H9 (cell line): ENCODE results near the gene PARP6. TPM values are rescaled to one million over a fixed set of nuclear protein-coding genes. Genes with fewer than 3 reads are reported as not detected.
A peak's percentile ranks its signal among the peaks of the same experiment; 100 is the strongest.

Experiments used
- DNase-seq: peaks from one replicate; pipeline ENCODE4 v3.0.0-alpha.2; 2017
- H2AFZ ChIP-seq: one replicate; pipeline ENCODE4 v1.6.1; 2013; ENCODE audit warnings: mild to moderate bottlenecking, low read length, control low read depth, moderate library complexity
- H2AK5ac ChIP-seq: 2 replicates; pipeline ENCODE4 v1.6.1; 2013; ENCODE audit warnings: low read length, control low read depth, mixed read lengths; ENCODE audit not compliant: insufficient read length
- H2BK120ac ChIP-seq: one replicate; pipeline ENCODE4 v1.6.1; 2013; ENCODE audit warnings: low read depth, mild to moderate bottlenecking, low read length, control low read depth, inconsistent platforms; ENCODE audit not compliant: poor library complexity, severe bottlenecking
- H2BK12ac ChIP-seq: 2 replicates; pipeline ENCODE4 v1.6.1; 2013; ENCODE audit warnings: low read length, control low read depth, mixed read lengths, low read depth; ENCODE audit not compliant: insufficient read length
- H2BK15ac ChIP-seq: 2 replicates; pipeline ENCODE4 v1.6.1; 2013; ENCODE audit warnings: low read depth, low read length, control low read depth
- H2BK20ac ChIP-seq: one replicate; pipeline ENCODE4 v1.6.1; 2013; ENCODE audit warnings: low read depth, mild to moderate bottlenecking, low read length, control low read depth, inconsistent platforms; ENCODE audit not compliant: poor library complexity, severe bottlenecking
- H2BK5ac ChIP-seq: 2 replicates; pipeline ENCODE4 v1.6.1; 2013; ENCODE audit warnings: low read length, control low read depth, mixed read lengths; ENCODE audit not compliant: insufficient read length
- H3K14ac ChIP-seq: 2 replicates; pipeline ENCODE4 v1.6.1; 2013; ENCODE audit warnings: low read length, control low read depth; ENCODE audit not compliant: insufficient read depth
- H3K18ac ChIP-seq: 2 replicates; pipeline ENCODE4 v1.6.1; 2013; ENCODE audit warnings: low read depth, mild to moderate bottlenecking, mixed read lengths, low read length, control low read depth; ENCODE audit not compliant: insufficient read length
- H3K23ac ChIP-seq: 2 replicates; pipeline ENCODE4 v1.6.1; 2013; ENCODE audit warnings: low read length, control low read depth, mixed read lengths, low read depth; ENCODE audit not compliant: insufficient read length
- H3K23me2 ChIP-seq: 2 replicates; pipeline ENCODE4 v1.6.1; 2013; ENCODE audit warnings: low read depth, mild to moderate bottlenecking, mixed read lengths, low read length, control low read depth; ENCODE audit not compliant: insufficient read length, poor library complexity, severe bottlenecking
- H3K27ac ChIP-seq: 2 replicates; pipeline ENCODE4 v1.5.1; 2013; ENCODE audit warnings: low read length, control low read depth, mixed read lengths, low read depth; ENCODE audit not compliant: insufficient read length
- H3K27me3 ChIP-seq: 2 replicates; pipeline ENCODE4 v1.6.1; 2013; ENCODE audit warnings: low read length, control low read depth, inconsistent platforms; ENCODE audit not compliant: insufficient read depth
- H3K4ac ChIP-seq: 2 replicates; pipeline ENCODE4 v1.6.1; 2013; ENCODE audit warnings: low read depth, mild to moderate bottlenecking, control low read depth, inconsistent platforms, low read length, moderate library complexity
- H3K4me1 ChIP-seq: 2 replicates; pipeline ENCODE4 v1.6.1; 2013; ENCODE audit warnings: low read length, control low read depth, inconsistent platforms; ENCODE audit not compliant: insufficient read depth
- H3K4me2 ChIP-seq: 2 replicates; pipeline ENCODE4 v1.6.1; 2013; ENCODE audit warnings: low read length, control low read depth, mixed read lengths; ENCODE audit not compliant: insufficient read length, insufficient read depth
- H3K56ac ChIP-seq: 2 replicates; pipeline ENCODE4 v1.6.1; 2013; ENCODE audit warnings: low read depth, mild to moderate bottlenecking, mixed read lengths, low read length, control low read depth; ENCODE audit not compliant: insufficient read length
- H3K79me1 ChIP-seq: 2 replicates; pipeline ENCODE4 v1.6.1; 2013; ENCODE audit warnings: low read depth, mild to moderate bottlenecking, moderate library complexity, low read length, control low read depth, inconsistent platforms; ENCODE audit not compliant: insufficient read depth, poor library complexity, severe bottlenecking
- H3K79me2 ChIP-seq: 2 replicates; pipeline ENCODE4 v1.6.1; 2013; ENCODE audit warnings: low read length, control low read depth, inconsistent platforms; ENCODE audit not compliant: insufficient read depth
- H3K9ac ChIP-seq: 2 replicates; pipeline ENCODE4 v1.6.1; 2013; ENCODE audit warnings: low read length, control low read depth, mixed read lengths; ENCODE audit not compliant: insufficient read length; ENCODE audit errors: extremely low read depth
- H3K9me3 ChIP-seq: one replicate; pipeline ENCODE4 v1.6.1; 2013; ENCODE audit warnings: low read depth, low read length, inconsistent platforms; ENCODE audit not compliant: control insufficient read depth
- H3T11ph ChIP-seq: one replicate; pipeline ENCODE4 v1.6.1; 2013; ENCODE audit warnings: mild to moderate bottlenecking, low read length, control low read depth, inconsistent platforms
- H4K20me1 ChIP-seq: one replicate; pipeline ENCODE4 v1.6.1; 2013; ENCODE audit not compliant: control insufficient read depth, insufficient read length, insufficient read depth
- H4K5ac ChIP-seq: 2 replicates; pipeline ENCODE4 v1.6.1; 2013; ENCODE audit warnings: low read depth, mild to moderate bottlenecking, mixed read lengths, low read length, control low read depth; ENCODE audit not compliant: insufficient read length
- H4K8ac ChIP-seq: replicated peaks from 2 replicates; pipeline ENCODE4 v1.6.1; 2013; ENCODE audit warnings: low read length, control low read depth, mixed read lengths, low read depth; ENCODE audit not compliant: insufficient read length
- H4K91ac ChIP-seq: 2 replicates; pipeline ENCODE4 v1.6.1; 2013; ENCODE audit warnings: low read depth, mild to moderate bottlenecking, moderate library complexity, mixed read lengths, low read length, control low read depth; ENCODE audit not compliant: insufficient read length
- H3K27ac Mint-ChIP-seq, 3 experiments: 2 replicates in 2 of 3; 3 replicates in 1 of 3; pipeline ENCODE4 v1.8.0; 2020 to 2021; ENCODE audit warnings: mixed read lengths in 3 of 3, mild to moderate bottlenecking in 1 of 3, moderate library complexity in 1 of 3
- H3K27me3 Mint-ChIP-seq: 2 replicates; pipeline ENCODE4 v1.8.0; 2021; ENCODE audit warnings: low read depth, mild to moderate bottlenecking, moderate library complexity, mixed read lengths
- H3K36me3 Mint-ChIP-seq, 3 experiments: 2 replicates in 2 of 3; 3 replicates in 1 of 3; pipeline ENCODE4 v1.8.0; 2020 to 2021; ENCODE audit warnings: low read depth in 3 of 3, mixed read lengths in 3 of 3; ENCODE audit not compliant: insufficient read depth in 1 of 3
- H3K4me1 Mint-ChIP-seq, 2 experiments: 2 replicates each; pipeline ENCODE4 v1.8.0; 2020; ENCODE audit warnings: mixed read lengths in 2 of 2
- H3K4me3 Mint-ChIP-seq, 2 experiments: 2 replicates in 1 of 2; 3 replicates in 1 of 2; pipeline ENCODE4 v1.8.0; 2020 to 2021; ENCODE audit warnings: mild to moderate bottlenecking in 2 of 2, mixed read lengths in 2 of 2, moderate library complexity in 1 of 2
- H3K9me3 Mint-ChIP-seq, 2 experiments: 2 replicates in 1 of 2; 3 replicates in 1 of 2; pipeline ENCODE4 v1.8.0; 2020; ENCODE audit warnings: mild to moderate bottlenecking in 2 of 2, mixed read lengths in 2 of 2, moderate library complexity in 1 of 2
- WGBS: extraction: QIAGEN DNeasy Blood & Tissue Kit; methylation state at CpG from one replicate; pipeline ENCODE4 v1.1.7; 2013; ENCODE audit warnings: missing lambda C conversion rate, low lambda C conversion rate, mixed read lengths; ENCODE audit not compliant: insufficient read length; ENCODE audit errors: extremely low coverage; 5-methylcytosine and 5-hydroxymethylcytosine counted together
- long read RNA-seq: library from polyadenylated mRNA; unstranded; transcript quantifications from one replicate; pipeline ENCODE4 v2.0.0, GENCODE V29; 2020
- total RNA-seq: library from RNA; stranded (reverse); gene quantifications from 2 replicates; pipeline ENCODE4 v1.2.1, GENCODE V29; 2021
- TF ChIP-seq, protein P1 (sequence below): fragments of 200-600 bp; sonication (generic); conservative IDR thresholded peaks from 3 replicates; pipeline ENCODE4 v1.8.0; 2021; ENCODE audit warnings: antibody characterized with exemption, mild to moderate bottlenecking

Gene PARP6, protein sequence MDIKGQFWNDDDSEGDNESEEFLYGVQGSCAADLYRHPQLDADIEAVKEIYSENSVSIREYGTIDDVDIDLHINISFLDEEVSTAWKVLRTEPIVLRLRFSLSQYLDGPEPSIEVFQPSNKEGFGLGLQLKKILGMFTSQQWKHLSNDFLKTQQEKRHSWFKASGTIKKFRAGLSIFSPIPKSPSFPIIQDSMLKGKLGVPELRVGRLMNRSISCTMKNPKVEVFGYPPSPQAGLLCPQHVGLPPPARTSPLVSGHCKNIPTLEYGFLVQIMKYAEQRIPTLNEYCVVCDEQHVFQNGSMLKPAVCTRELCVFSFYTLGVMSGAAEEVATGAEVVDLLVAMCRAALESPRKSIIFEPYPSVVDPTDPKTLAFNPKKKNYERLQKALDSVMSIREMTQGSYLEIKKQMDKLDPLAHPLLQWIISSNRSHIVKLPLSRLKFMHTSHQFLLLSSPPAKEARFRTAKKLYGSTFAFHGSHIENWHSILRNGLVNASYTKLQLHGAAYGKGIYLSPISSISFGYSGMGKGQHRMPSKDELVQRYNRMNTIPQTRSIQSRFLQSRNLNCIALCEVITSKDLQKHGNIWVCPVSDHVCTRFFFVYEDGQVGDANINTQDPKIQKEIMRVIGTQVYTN
- total RNA-seq = 54.4 and 54.5 TPM in 2 replicates
- long read RNA-seq, partial matches to known transcripts = 2 of 16 reads
- long read RNA-seq, other reads (novel, unspliced or antisense) = 13 of 16 reads

DNA sequence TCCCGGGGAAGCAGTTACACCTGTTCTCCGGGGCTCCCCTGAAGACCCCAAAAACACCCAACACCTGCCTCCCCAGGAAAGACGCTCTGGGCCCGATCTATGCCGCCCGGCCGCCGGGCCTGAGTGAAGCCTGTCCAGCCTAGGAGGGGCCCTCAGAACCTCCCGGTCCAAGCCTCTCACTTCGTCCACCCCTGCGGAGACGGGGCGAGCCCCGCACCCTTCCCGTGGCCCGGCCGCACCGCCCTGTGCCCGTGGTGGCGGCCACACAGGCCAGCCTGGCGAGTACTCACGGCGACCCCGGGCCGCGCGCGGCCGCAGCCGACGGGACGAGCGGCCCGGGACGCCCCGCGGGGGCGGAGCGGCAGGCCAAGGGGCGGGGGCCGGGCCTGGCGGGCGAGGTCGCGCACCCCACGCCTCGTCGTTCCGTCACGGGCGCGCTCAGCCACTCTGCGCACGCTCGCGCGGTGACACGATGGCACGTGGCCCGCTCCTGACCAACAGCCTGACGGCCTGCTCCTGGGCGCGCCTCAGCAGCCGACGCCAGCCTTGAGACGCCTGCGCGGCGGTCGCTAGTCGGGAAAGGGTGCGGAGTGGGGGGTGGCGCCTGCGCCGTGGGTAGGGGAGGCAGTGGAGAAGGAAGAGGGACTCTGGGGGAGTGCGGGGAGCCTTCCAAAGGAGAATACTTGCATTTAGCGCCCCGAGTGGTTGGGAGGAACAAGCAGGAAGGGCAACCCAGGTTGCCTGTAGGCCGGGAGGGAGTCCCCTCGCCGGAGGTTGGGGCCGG lies at the start of gene PARP6:
Gene PARP6, minus strand, starts transcription at position 342 of the 784 bp plus-strand sequence. CDS start 5,077 bp downstream, outside the sequence.
- Histone ChIP-seq H3K4me2 (peak within 1 kb of the TSS; percentile 91), H3K9me3 (no peaks in the 10 kb centered on the region), H3K56ac (no peak within 1 kb of the TSS), H4K5ac (no peak within 1 kb of the TSS), H3K23ac (no peak within 1 kb of the TSS), H3K18ac (peak within 1 kb of the TSS; percentile 14), H3K79me1 (no peaks in the 10 kb centered on the region), H3K27me3 (no peaks in the 10 kb centered on the region), H4K20me1 (no peaks in the 10 kb centered on the region), H3K23me2 (peaks cover 7% of the 10 kb centered on the region), H3K79me2 (no peaks in the 10 kb centered on the region), H3K9ac (peak within 1 kb of the TSS; percentile 58), H4K8ac (no peak within 1 kb of the TSS), H4K91ac (no peak within 1 kb of the TSS), H2BK12ac (no peak within 1 kb of the TSS), H3T11ph (no peak within 1 kb of the TSS), H3K27ac (no peak within 1 kb of the TSS), H2AFZ (peak within 1 kb of the TSS; percentile 42), H2BK20ac (no peak within 1 kb of the TSS), H2AK5ac (no peak within 1 kb of the TSS), H3K4ac (no peak within 1 kb of the TSS), H2BK15ac (no peak within 1 kb of the TSS), H3K4me1 (no peaks in the 10 kb centered on the region), H2BK120ac (no peak within 1 kb of the TSS), H2BK5ac (no peak within 1 kb of the TSS), H3K14ac (peak within 1 kb of the TSS; percentile 84)
- peak; percentile 98 for DNase-seq
- peaks cover 21% of the 10 kb centered on the region for H3K27me3 Mint-ChIP-seq
- no CpG with 5 or more reads among the region's 82 CpGs for WGBS
- peaks cover 5 to 18% (median 12%) of the 10 kb centered on the region in 3 experiments; a peak in 5 of 7 replicates for H3K36me3 Mint-ChIP-seq
- H3K9me3 Mint-ChIP-seq = no peaks in the 10 kb centered on the region
- peaks cover 10 to 14% of the 10 kb centered on the region in 2 experiments for H3K4me1 Mint-ChIP-seq
- H3K4me3 Mint-ChIP-seq = peak within 1 kb of the TSS; percentile 86 to 88
- H3K27ac Mint-ChIP-seq = peak within 1 kb of the TSS in 2 of 3 experiments; percentile 58 to 81; a peak in 3 of 7 replicates
- TF ChIP-seq, protein P1, sequence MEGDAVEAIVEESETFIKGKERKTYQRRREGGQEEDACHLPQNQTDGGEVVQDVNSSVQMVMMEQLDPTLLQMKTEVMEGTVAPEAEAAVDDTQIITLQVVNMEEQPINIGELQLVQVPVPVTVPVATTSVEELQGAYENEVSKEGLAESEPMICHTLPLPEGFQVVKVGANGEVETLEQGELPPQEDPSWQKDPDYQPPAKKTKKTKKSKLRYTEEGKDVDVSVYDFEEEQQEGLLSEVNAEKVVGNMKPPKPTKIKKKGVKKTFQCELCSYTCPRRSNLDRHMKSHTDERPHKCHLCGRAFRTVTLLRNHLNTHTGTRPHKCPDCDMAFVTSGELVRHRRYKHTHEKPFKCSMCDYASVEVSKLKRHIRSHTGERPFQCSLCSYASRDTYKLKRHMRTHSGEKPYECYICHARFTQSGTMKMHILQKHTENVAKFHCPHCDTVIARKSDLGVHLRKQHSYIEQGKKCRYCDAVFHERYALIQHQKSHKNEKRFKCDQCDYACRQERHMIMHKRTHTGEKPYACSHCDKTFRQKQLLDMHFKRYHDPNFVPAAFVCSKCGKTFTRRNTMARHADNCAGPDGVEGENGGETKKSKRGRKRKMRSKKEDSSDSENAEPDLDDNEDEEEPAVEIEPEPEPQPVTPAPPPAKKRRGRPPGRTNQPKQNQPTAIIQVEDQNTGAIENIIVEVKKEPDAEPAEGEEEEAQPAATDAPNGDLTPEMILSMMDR = peak; percentile 84
